IPS-11a (cell line): ENCODE measurements around the gene MMS22L.

Source experiments
- H3K4me3 ChIP-seq: one replicate; pipeline ENCODE4 v1.5.1; 2013; ENCODE audit warnings: low read depth, low read length, control low read depth

The MMS22L gene

GRCh38 chr6:97095311-97095850 lies 187.6 kb downstream of the MMS22L start:
- no peak overlapping the region for H3K4me3 ChIP-seq

- H3K4me3 ChIP-seq: no peak overlapping the region
These were observed 188.6 kb downstream of the MMS22L start for GRCh38 chr6:97094376-97094775.

- no peak overlapping the region for H3K4me3 ChIP-seq
These were observed 190.2 kb downstream of the MMS22L start for GRCh38 chr6:97092673-97093305.
